HL-60 (cell line): ENCODE results near the gene POC1B.

Source experiments
- POLR2AphosphoS5 ChIP-seq: IDR thresholded peaks from 2 replicates; pipeline ENCODE4 v1.6.1; 2012; ENCODE audit warnings: low read depth
- SPI1 ChIP-seq: IDR thresholded peaks from 2 replicates; pipeline ENCODE4 v1.6.1; 2012; ENCODE audit warnings: low read depth, mild to moderate bottlenecking, borderline replicate concordance
- TF ChIP-seq, protein P1 (sequence below): IDR thresholded peaks from one replicate; pipeline ENCODE4 v1.5.1; 2011; ENCODE audit warnings: low read length, control low read depth, inconsistent platforms; ENCODE audit not compliant: insufficient read depth

DNA sequence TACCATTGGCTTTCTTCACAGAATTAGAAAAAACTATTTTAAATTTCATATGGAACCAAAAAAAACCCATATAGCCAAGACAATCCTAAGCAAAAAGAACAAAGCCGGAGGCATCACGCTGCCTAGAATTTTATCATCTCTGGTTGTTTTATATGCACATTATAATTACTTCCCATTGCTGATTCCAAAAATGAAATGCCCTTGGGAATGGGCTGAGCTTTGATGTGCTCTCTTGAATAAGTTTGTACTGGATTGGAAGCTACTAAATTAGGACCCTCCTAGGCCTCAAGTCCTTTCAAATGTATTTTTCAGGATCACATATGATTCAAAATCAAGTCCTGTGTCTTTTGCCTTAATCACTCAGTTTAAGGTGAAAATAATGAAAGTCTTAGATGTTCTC lies 114.6 kb downstream of the POC1B start:
- TF ChIP-seq, protein P1, sequence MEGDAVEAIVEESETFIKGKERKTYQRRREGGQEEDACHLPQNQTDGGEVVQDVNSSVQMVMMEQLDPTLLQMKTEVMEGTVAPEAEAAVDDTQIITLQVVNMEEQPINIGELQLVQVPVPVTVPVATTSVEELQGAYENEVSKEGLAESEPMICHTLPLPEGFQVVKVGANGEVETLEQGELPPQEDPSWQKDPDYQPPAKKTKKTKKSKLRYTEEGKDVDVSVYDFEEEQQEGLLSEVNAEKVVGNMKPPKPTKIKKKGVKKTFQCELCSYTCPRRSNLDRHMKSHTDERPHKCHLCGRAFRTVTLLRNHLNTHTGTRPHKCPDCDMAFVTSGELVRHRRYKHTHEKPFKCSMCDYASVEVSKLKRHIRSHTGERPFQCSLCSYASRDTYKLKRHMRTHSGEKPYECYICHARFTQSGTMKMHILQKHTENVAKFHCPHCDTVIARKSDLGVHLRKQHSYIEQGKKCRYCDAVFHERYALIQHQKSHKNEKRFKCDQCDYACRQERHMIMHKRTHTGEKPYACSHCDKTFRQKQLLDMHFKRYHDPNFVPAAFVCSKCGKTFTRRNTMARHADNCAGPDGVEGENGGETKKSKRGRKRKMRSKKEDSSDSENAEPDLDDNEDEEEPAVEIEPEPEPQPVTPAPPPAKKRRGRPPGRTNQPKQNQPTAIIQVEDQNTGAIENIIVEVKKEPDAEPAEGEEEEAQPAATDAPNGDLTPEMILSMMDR = no peak
- TF ChIP-seq POLR2AphosphoS5 = no peak
- TF ChIP-seq SPI1 = no peak
